CD4-positive, alpha-beta memory T cell (primary cell): ENCODE measurements around the gene HSPB2. TPM values are rescaled to one million over a fixed set of nuclear protein-coding genes. Genes with fewer than 3 reads are reported as not detected.

Experiments used
- CTCF ChIA-PET: fragments of 350-600 bp; sonication (Branson Sonifier 250); formaldehyde crosslinking; loops from one replicate; lab custom pipeline; 2021; ENCODE audit warnings: inconsistent platforms; ENCODE audit not compliant: partially characterized antibody; lab: Charles Lee
- POLR2A ChIA-PET: fragments of 350-600 bp; sonication (Branson Sonifier 250); formaldehyde crosslinking; loops from one replicate; lab custom pipeline; 2021; ENCODE audit not compliant: partially characterized antibody; lab: Charles Lee
- DNase-seq, 5 donors: peaks; one replicate each; pipeline versions ENCODE4 v3.0.0 to v3.0.0-alpha.2; 2020 to 2022; ENCODE audit warnings: mixed read lengths in 1 of 5
- H3K27ac ChIP-seq: one replicate; pipeline ENCODE4 v1.7.0; 2013; ENCODE audit warnings: low read depth, low read length
- H3K27me3 ChIP-seq: 2 replicates; pipeline ENCODE4 v1.7.0; 2013; ENCODE audit warnings: mild to moderate bottlenecking, low read length, moderate library complexity; ENCODE audit not compliant: insufficient read depth
- H3K36me3 ChIP-seq: 2 replicates; pipeline ENCODE4 v1.7.0; 2013; ENCODE audit warnings: mild to moderate bottlenecking, low read length, moderate library complexity; ENCODE audit not compliant: insufficient read depth
- H3K4me1 ChIP-seq: 2 replicates; pipeline ENCODE4 v1.7.0; 2013; ENCODE audit warnings: mild to moderate bottlenecking, low read length, moderate library complexity; ENCODE audit not compliant: insufficient read depth
- H3K4me3 ChIP-seq, 2 donors: one replicate each; pipeline ENCODE4 v1.7.0; 2013; ENCODE audit warnings: low read length in 2 of 2, mild to moderate bottlenecking in 1 of 2
- H3K9me3 ChIP-seq, 2 donors: one replicate each; pipeline ENCODE4 v1.7.0; 2013; ENCODE audit warnings: low read length in 2 of 2, control low read depth in 1 of 2; ENCODE audit not compliant: control insufficient read depth in 1 of 2
- H3K27ac Mint-ChIP-seq, 7 donors: one replicate each; pipeline ENCODE4 v1.8.0; 2020 to 2021; ENCODE audit warnings: mixed read lengths in 7 of 7, mild to moderate bottlenecking in 6 of 7, inconsistent platforms in 3 of 7, moderate library complexity in 3 of 7
- H3K27me3 Mint-ChIP-seq, 2 donors: one replicate each; pipeline ENCODE4 v1.8.0; 2020 to 2021; ENCODE audit warnings: mixed read lengths in 2 of 2
- H3K36me3 Mint-ChIP-seq, 2 donors: one replicate each; pipeline ENCODE4 v1.8.0; 2020 to 2021; ENCODE audit warnings: mixed read lengths in 2 of 2, inconsistent platforms in 1 of 2, mild to moderate bottlenecking in 1 of 2
- H3K4me1 Mint-ChIP-seq, 4 donors: one replicate each; pipeline ENCODE4 v1.8.0; 2020 to 2021; ENCODE audit warnings: mixed read lengths in 4 of 4, mild to moderate bottlenecking in 1 of 4
- H3K4me3 Mint-ChIP-seq, 8 donors: one replicate each; pipeline ENCODE4 v1.8.0; 2020 to 2021; ENCODE audit warnings: mixed read lengths in 8 of 8, mild to moderate bottlenecking in 7 of 8, moderate library complexity in 6 of 8, inconsistent platforms in 3 of 8
- H3K9me3 Mint-ChIP-seq, 8 donors: one replicate each; pipeline ENCODE4 v1.8.0; 2020 to 2021; ENCODE audit warnings: mixed read lengths in 8 of 8, mild to moderate bottlenecking in 5 of 8, inconsistent platforms in 3 of 8, moderate library complexity in 1 of 8
- intact Hi-C: fragments of 100-400 bp; cut with micrococcal nuclease; formaldehyde crosslinking; loops from one replicate; pipeline ENCODE4 v1.15.1; 2023
- polyA plus RNA-seq, 2 donors: library from polyadenylated mRNA; unstranded; fragments of 300-500 nt; fragmentation: Illumina TruSeq; gene quantifications; one replicate each; pipeline ENCODE4 v1.2.3, GENCODE V29; 2021
- total RNA-seq, 2 experiments: library from RNA; stranded (reverse); gene quantifications; one replicate each; pipeline ENCODE4 v1.2.3, GENCODE V29; 2021

Gene HSPB2
- total and polyA plus RNA-seq, 4 experiments from 2014 or later, result not detected

DNA sequence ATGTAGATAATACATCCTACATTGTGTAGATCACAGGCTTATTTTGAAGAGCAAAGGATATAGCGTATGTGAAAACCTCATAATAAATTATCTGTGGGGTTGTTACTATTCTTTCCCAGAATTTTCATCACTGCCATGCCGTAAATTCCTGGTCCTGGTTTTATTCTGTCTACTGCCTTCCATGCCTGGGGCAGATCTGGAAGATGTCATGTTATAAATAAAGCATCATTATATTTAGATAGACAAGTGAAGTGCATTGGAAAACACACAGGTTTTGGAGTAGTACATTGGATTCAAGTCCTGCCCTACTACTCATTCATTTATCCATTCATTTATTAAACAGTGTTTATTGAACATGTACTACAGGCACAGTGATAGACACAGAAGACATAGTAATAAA lies 8.4 kb downstream of the HSPB2 start:
- POLR2A ChIA-PET, result no interaction called here
- Histone ChIP-seq H3K27me3 (no peaks in the 10 kb centered on the region), H3K36me3 (no peaks in the 10 kb centered on the region), H3K9me3 (no peaks in the 10 kb centered on the region), H3K4me1 (peaks cover under 1% of the 10 kb centered on the region), H3K27ac (no peak overlapping the region), H3K4me3 (no peak overlapping the region)
- Mint-ChIP-seq H3K9me3 (no peaks in the 10 kb centered on the region), H3K4me3 (no peak overlapping the region), H3K36me3 (no peaks in the 10 kb centered on the region), H3K4me1 (peaks cover 3% of the 10 kb centered on the region in 4 donors), H3K27me3 (peaks cover 14 to 20% of the 10 kb centered on the region in 2 donors), H3K27ac (no peak overlapping the region)
- CTCF ChIA-PET, result no interaction called here
- intact Hi-C loops, result no loop called here
- no peak for DNase-seq

DNA sequence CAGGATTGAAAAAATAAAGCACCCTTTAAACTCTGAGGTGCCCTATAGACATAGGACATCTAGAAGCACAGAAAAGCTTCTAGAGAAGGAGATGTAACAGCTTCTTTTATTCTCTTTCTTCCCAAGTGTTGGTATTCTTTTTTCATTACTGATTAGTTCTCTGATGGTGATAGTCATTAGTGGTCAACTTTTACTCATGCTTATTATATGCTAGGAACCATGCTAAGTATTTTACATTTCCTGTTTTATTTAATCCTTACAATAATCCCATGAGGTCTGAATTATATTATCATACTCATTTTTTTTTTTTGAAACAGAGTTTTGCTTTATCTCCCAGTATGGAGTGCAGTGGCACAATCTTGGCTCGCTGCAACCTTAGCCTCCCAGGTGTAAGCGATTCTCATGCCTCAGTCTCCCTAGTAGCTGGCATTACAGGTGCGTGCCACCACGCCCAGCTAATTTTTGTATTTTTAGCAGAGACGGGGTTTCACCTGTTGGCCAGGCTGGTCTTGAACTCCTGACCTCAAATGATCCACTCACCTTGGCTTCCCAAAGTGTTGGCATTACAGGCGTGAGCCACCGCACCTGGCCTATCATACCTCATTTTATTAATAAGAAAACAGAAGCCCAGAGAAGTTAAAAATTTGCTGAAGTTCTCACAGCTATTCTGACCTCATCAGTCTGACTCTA lies 9.2 kb downstream of the HSPB2 start:
- H3K9me3 Mint-ChIP-seq, result no peaks in the 10 kb centered on the region
- H3K4me3 Mint-ChIP-seq, result no peak overlapping the region
- H3K4me1 Mint-ChIP-seq, result peaks cover 3 to 11% (median 9%) of the 10 kb centered on the region in 4 donors
- intact Hi-C loops, result no loop called here
- Histone ChIP-seq H3K27me3 (no peaks in the 10 kb centered on the region), H3K4me3 (no peak overlapping the region), H3K36me3 (no peaks in the 10 kb centered on the region), H3K27ac (no peak overlapping the region), H3K4me1 (peaks cover 8% of the 10 kb centered on the region), H3K9me3 (no peaks in the 10 kb centered on the region)
- H3K36me3 Mint-ChIP-seq, result no peaks in the 10 kb centered on the region
- POLR2A ChIA-PET, result no interaction called here
- no peak overlapping the region for H3K27ac Mint-ChIP-seq
- H3K27me3 Mint-ChIP-seq, result peaks cover 8 to 14% of the 10 kb centered on the region in 2 donors
- CTCF ChIA-PET, result no interaction called here
- no peak for DNase-seq

DNA sequence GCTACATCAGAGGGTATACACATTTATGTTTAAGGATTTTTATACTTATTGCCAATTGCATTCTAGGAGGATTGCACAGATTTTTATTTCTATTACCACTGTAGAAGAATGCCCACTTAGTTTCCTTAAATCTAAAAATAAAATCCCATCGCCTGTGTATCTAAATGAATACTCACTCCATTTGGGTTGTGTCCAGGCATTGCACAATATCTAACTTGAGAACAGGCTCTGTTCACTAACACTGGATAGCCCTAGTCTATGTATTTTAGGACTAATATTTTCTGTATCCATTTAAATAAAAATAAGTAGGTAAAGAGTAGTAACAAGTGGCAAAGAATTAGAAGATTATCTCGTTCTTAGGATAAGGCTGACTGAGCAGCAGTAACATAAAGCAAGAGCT lies 10.3 kb downstream of the HSPB2 start:
- intact Hi-C loops, result no loop called here

DNA sequence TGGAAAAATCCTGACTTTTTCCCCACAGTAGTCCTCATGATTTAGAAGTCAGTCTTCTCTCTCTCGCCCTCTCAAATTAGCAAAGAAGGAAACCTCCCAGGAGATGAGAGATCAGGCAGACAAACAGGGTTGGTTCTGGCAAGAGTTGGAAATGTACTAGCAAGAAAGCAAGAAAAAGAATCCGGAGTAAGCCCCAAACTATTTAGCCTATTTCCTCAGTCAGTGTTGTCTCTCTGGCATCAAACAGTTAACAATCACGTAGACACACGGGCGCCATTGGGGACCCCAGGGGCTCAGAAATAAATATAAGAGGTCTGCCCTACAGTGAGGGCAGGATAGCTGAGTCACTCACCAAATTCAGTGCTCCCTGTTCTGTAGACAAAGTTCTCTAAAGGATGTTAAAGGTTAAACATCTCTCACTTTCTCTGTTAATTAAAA lies 10.8 kb downstream of the HSPB2 start:
- H3K36me3 ChIP-seq, result no peaks in the 10 kb centered on the region

More for the DNA sequence above, 10.3 kb downstream of the HSPB2 start:
- no peak overlapping the region for H3K27ac ChIP-seq
- Mint-ChIP-seq H3K27ac (no peak overlapping the region), H3K4me1 (peaks cover 5 to 19% (median 14%) of the 10 kb centered on the region in 4 donors), H3K27me3 (peaks cover 8% of the 10 kb centered on the region in 2 donors), H3K9me3 (no peaks in the 10 kb centered on the region), H3K4me3 (no peak overlapping the region), H3K36me3 (no peaks in the 10 kb centered on the region)
- no peaks in the 10 kb centered on the region for H3K27me3 ChIP-seq
- ChIA-PET POLR2A (no interaction called here), CTCF (no interaction called here)
- H3K36me3 ChIP-seq, result no peaks in the 10 kb centered on the region
- no peaks in the 10 kb centered on the region for H3K9me3 ChIP-seq
- no peak for DNase-seq
- H3K4me3 ChIP-seq, result no peak overlapping the region
- H3K4me1 ChIP-seq, result peaks cover 14% of the 10 kb centered on the region

GRCh38 chr11:111923951-111924350 lies 11.4 kb downstream of the HSPB2 start:
- ChIA-PET POLR2A (no interaction called here), CTCF (no interaction called here)
- H3K27ac Mint-ChIP-seq, result no peak overlapping the region

More for the DNA sequence above, 10.8 kb downstream of the HSPB2 start:
- ChIA-PET CTCF (no interaction called here), POLR2A (no interaction called here)
- intact Hi-C loops, result no loop called here
- Mint-ChIP-seq H3K9me3 (no peaks in the 10 kb centered on the region), H3K27ac (no peak overlapping the region), H3K4me1 (peaks cover 5 to 19% (median 14%) of the 10 kb centered on the region in 4 donors), H3K27me3 (peaks cover 3 to 8% of the 10 kb centered on the region in 2 donors), H3K4me3 (no peak overlapping the region), H3K36me3 (no peaks in the 10 kb centered on the region)
- Histone ChIP-seq H3K9me3 (no peaks in the 10 kb centered on the region), H3K4me3 (no peak overlapping the region), H3K27me3 (no peaks in the 10 kb centered on the region), H3K27ac (no peak overlapping the region), H3K4me1 (peaks cover 14% of the 10 kb centered on the region)
- DNase-seq, result no peak

DNA sequence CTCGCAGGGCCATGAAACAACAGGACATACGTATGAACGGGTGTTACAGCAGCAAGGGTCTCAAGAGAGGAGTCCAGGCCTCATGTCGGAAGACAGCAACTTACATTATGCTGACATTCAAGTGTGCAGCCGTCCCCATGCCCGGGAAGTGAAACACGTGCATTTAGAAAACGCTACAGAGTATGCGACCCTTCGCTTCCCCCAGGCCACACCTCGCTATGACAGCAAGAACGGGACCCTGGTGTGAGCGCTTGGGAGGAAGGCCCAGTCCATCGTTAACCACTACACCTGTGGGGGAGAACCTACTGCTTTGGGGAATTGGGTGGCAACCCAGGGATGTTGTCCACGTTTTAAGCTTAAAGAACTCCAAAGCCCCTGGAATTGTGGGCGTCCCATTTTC lies 13.4 kb downstream of the HSPB2 start:
- peaks cover 14% of the 10 kb centered on the region for H3K4me1 ChIP-seq
- peaks cover 0 to 2% of the 10 kb centered on the region in 2 donors for H3K27me3 Mint-ChIP-seq
- no peaks in the 10 kb centered on the region for H3K36me3 Mint-ChIP-seq
- no peak overlapping the region for H3K27ac ChIP-seq
- no peaks in the 10 kb centered on the region for H3K9me3 ChIP-seq
- H3K36me3 ChIP-seq, result no peaks in the 10 kb centered on the region
- peak overlapping the region; percentile 42 to 97 (median 91) for H3K27ac Mint-ChIP-seq
- H3K4me1 Mint-ChIP-seq, result peaks cover 5 to 19% (median 14%) of the 10 kb centered on the region in 4 donors
- H3K9me3 Mint-ChIP-seq, result no peaks in the 10 kb centered on the region
- peak overlapping the region in 7 of 8 donors; percentile 11 to 87 (median 62) for H3K4me3 Mint-ChIP-seq
- POLR2A ChIA-PET, result interaction anchor here (1.3 to 3.0 kb wide), 10 partner anchors 8 to 1388 kb away, joined by 5 to 36 read pairs (median 9); partner anchors contain the start of genes ALG9, C11orf52, CFAP68 and DIXDC1
- no peak for DNase-seq
- no peak overlapping the region for H3K4me3 ChIP-seq
- CTCF ChIA-PET, result interaction anchor here (1.0 to 3.3 kb wide), 10 partner anchors 8 to 322 kb away, joined by 3 to 34 read pairs (median 8); partner anchors contain the start of genes ALG9, DIXDC1 and FDXACB1
- intact Hi-C loops, result loop anchor here (1.0 to 5.0 kb wide), 8 partner anchors 47 to 355 kb away; partner anchors contain the start of genes CFAP68, DLAT, FDXACB1 and NKAPD1
- no peaks in the 10 kb centered on the region for H3K27me3 ChIP-seq

More at GRCh38 chr11:111923951-111924350, 11.4 kb downstream of the HSPB2 start:
- Mint-ChIP-seq H3K9me3 (no peaks in the 10 kb centered on the region), H3K27me3 (peaks cover 3 to 8% of the 10 kb centered on the region in 2 donors), H3K36me3 (no peaks in the 10 kb centered on the region), H3K4me1 (peaks cover 5 to 19% (median 14%) of the 10 kb centered on the region in 4 donors), H3K4me3 (no peak overlapping the region)
- Histone ChIP-seq H3K9me3 (no peaks in the 10 kb centered on the region), H3K4me3 (no peak overlapping the region), H3K27me3 (no peaks in the 10 kb centered on the region), H3K36me3 (no peaks in the 10 kb centered on the region), H3K27ac (no peak overlapping the region), H3K4me1 (peaks cover 14% of the 10 kb centered on the region)
- intact Hi-C loops, result no loop called here
- DNase-seq, result no peak
